HAP-1 (cell line): Measurements from ENCODE around the gene TMIGD3.
A peak's percentile ranks its signal among the peaks of the same experiment; 100 is the strongest.

ENCODE experiments used
- DNase-seq, 2 experiments: peaks; one replicate each; pipeline ENCODE4 v3.0.0-alpha.2; 2016 to 2020; ENCODE audit warnings: low spot score in 2 of 2
- H3K27me3 ChIP-seq: fragments of 250-450 bp; sonication (Bioruptor Pico); 2 replicates; pipeline ENCODE4 v1.5.1; 2020; ENCODE audit warnings: low read depth, mild to moderate bottlenecking, moderate library complexity
- H3K36me3 ChIP-seq: fragments of 250-450 bp; sonication (Bioruptor Pico); replicated peaks from 2 replicates; pipeline ENCODE4 v1.5.1; 2020; ENCODE audit warnings: mild to moderate bottlenecking
- H3K4me1 ChIP-seq: fragments of 250-450 bp; sonication (Bioruptor Pico); 2 replicates; pipeline ENCODE4 v1.5.1; 2020; ENCODE audit warnings: mild to moderate bottlenecking
- H3K4me3 ChIP-seq: fragments of 250-450 bp; sonication (Bioruptor Pico); 2 replicates; pipeline ENCODE4 v1.5.1; 2020; ENCODE audit warnings: mild to moderate bottlenecking, moderate library complexity
- H3K9me3 ChIP-seq: fragments of 250-450 bp; sonication (Bioruptor Pico); 2 replicates; pipeline ENCODE4 v1.5.1; 2020; ENCODE audit warnings: mild to moderate bottlenecking, moderate library complexity
- in situ Hi-C: fragments of 300-500 bp; cut with MboI; formaldehyde crosslinking; loops from 3 replicates; pipeline ENCODE4 v1.14.3; 2020; ENCODE audit warnings: low sequenced_read_pairs, inconsistent platforms, mixed read lengths

Gene TMIGD3

GRCh38 chr1:111499026-111499785 lies 4.2 kb downstream of the TMIGD3 start:
- H3K4me3 ChIP-seq = no peak overlapping the region
- in situ Hi-C loops = no loop called here
- no peaks in the 10 kb centered on the region for H3K4me1 ChIP-seq
- DNase-seq = no peak
- H3K27me3 ChIP-seq = no peaks in the 10 kb centered on the region; the same call in 1 of the 2 replicates
- no peaks in the 10 kb centered on the region for H3K36me3 ChIP-seq
- H3K9me3 ChIP-seq = no peaks in the 10 kb centered on the region

GRCh38 chr1:111497592-111497991 lies 5.8 kb downstream of the TMIGD3 start:
- no peak for DNase-seq
- Histone ChIP-seq H3K36me3 (no peaks in the 10 kb centered on the region), H3K4me1 (no peaks in the 10 kb centered on the region), H3K9me3 (no peaks in the 10 kb centered on the region), H3K4me3 (no peak overlapping the region), H3K27me3 (no peaks in the 10 kb centered on the region)
- in situ Hi-C loops = no loop called here

- Histone ChIP-seq H3K9me3 (no peaks in the 10 kb centered on the region), H3K4me1 (no peaks in the 10 kb centered on the region), H3K27me3 (no peaks in the 10 kb centered on the region), H3K36me3 (no peaks in the 10 kb centered on the region), H3K4me3 (no peak overlapping the region)
- no peak for DNase-seq
- in situ Hi-C loops = no loop called here
Observed at GRCh38 chr1:111496398-111496797, 7.0 kb downstream of the TMIGD3 start.

GRCh38 chr1:111491070-111491469 lies 12.4 kb downstream of the TMIGD3 start:
- Histone ChIP-seq H3K4me3 (no peak overlapping the region), H3K9me3 (no peaks in the 10 kb centered on the region), H3K27me3 (no peaks in the 10 kb centered on the region), H3K36me3 (no peaks in the 10 kb centered on the region), H3K4me1 (no peaks in the 10 kb centered on the region)
- in situ Hi-C loops = no loop called here
- no peak for DNase-seq

- H3K27me3 ChIP-seq = no peaks in the 10 kb centered on the region
- no peaks in the 10 kb centered on the region for H3K4me1 ChIP-seq
- no peak overlapping the region for H3K4me3 ChIP-seq
- no peaks in the 10 kb centered on the region for H3K9me3 ChIP-seq
- no peak for DNase-seq
- H3K36me3 ChIP-seq = no peaks in the 10 kb centered on the region
- in situ Hi-C loops = no loop called here
Observed at GRCh38 chr1:111490220-111490619, 13.2 kb downstream of the TMIGD3 start.

- H3K36me3 ChIP-seq = no peaks in the 10 kb centered on the region
- in situ Hi-C loops = no loop called here
- no peaks in the 10 kb centered on the region for H3K9me3 ChIP-seq
- no peak overlapping the region for H3K4me3 ChIP-seq
- H3K27me3 ChIP-seq = no peaks in the 10 kb centered on the region
- no peaks in the 10 kb centered on the region for H3K4me1 ChIP-seq
- DNase-seq = no peak
Observed at GRCh38 chr1:111489604-111490003, 13.8 kb downstream of the TMIGD3 start.

- Histone ChIP-seq H3K36me3 (no peaks in the 10 kb centered on the region), H3K4me3 (no peak overlapping the region), H3K4me1 (no peaks in the 10 kb centered on the region), H3K27me3 (no peaks in the 10 kb centered on the region), H3K9me3 (no peaks in the 10 kb centered on the region)
- no peak for DNase-seq
- in situ Hi-C loops = no loop called here
Observed at GRCh38 chr1:111488669-111489068, 14.8 kb downstream of the TMIGD3 start.

- H3K4me1 ChIP-seq = no peaks in the 10 kb centered on the region
- no peak for DNase-seq
- no peaks in the 10 kb centered on the region for H3K9me3 ChIP-seq
- in situ Hi-C loops = no loop called here
- no peak overlapping the region for H3K4me3 ChIP-seq
- H3K36me3 ChIP-seq = no peaks in the 10 kb centered on the region
- no peaks in the 10 kb centered on the region for H3K27me3 ChIP-seq
Observed at GRCh38 chr1:111487133-111487532, 16.3 kb downstream of the TMIGD3 start.

GRCh38 chr1:111486431-111486830 lies 17.0 kb downstream of the TMIGD3 start:
- Histone ChIP-seq H3K9me3 (no peaks in the 10 kb centered on the region), H3K36me3 (no peaks in the 10 kb centered on the region), H3K27me3 (0 out of 2 replicates have a peak, but pooled peaks cover 2% of the 10 kb centered on the region), H3K4me1 (no peaks in the 10 kb centered on the region), H3K4me3 (no peak overlapping the region)
- DNase-seq = no peak
- in situ Hi-C loops = no loop called here

- Histone ChIP-seq H3K27me3 (0 out of 2 replicates have a peak, but pooled peaks cover 2% of the 10 kb centered on the region), H3K9me3 (no peaks in the 10 kb centered on the region), H3K36me3 (no peaks in the 10 kb centered on the region), H3K4me3 (no peak overlapping the region), H3K4me1 (no peaks in the 10 kb centered on the region)
- in situ Hi-C loops = no loop called here
- no peak for DNase-seq
Observed at GRCh38 chr1:111484391-111485026, 18.9 kb downstream of the TMIGD3 start.

- H3K9me3 ChIP-seq = no peaks in the 10 kb centered on the region
- no peaks in the 10 kb centered on the region for H3K4me1 ChIP-seq
- DNase-seq = no peak
- in situ Hi-C loops = no loop called here
- H3K27me3 ChIP-seq = 0 out of 2 replicates have a peak, but pooled peaks cover 2% of the 10 kb centered on the region
- no peak overlapping the region for H3K4me3 ChIP-seq
- H3K36me3 ChIP-seq = no peaks in the 10 kb centered on the region
Observed at GRCh38 chr1:111483876-111484275, 19.6 kb downstream of the TMIGD3 start.

- H3K4me3 ChIP-seq = no peak overlapping the region
- H3K36me3 ChIP-seq = no peaks in the 10 kb centered on the region
- H3K4me1 ChIP-seq = no peaks in the 10 kb centered on the region
- no peaks in the 10 kb centered on the region for H3K9me3 ChIP-seq
- in situ Hi-C loops = no loop called here
- 0 out of 2 replicates have a peak, but pooled peaks cover 2% of the 10 kb centered on the region for H3K27me3 ChIP-seq
- no peak for DNase-seq
Observed at GRCh38 chr1:111483166-111483565, 20.3 kb downstream of the TMIGD3 start.

GRCh38 chr1:111481387-111482221 lies 21.8 kb downstream of the TMIGD3 start:
- no peak overlapping the region for H3K4me3 ChIP-seq
- 0 out of 2 replicates have a peak, but pooled peaks cover 2% of the 10 kb centered on the region for H3K27me3 ChIP-seq
- H3K36me3 ChIP-seq = no peaks in the 10 kb centered on the region
- in situ Hi-C loops = no loop called here
- no peaks in the 10 kb centered on the region for H3K4me1 ChIP-seq
- no peaks in the 10 kb centered on the region for H3K9me3 ChIP-seq
- DNase-seq = peak; percentile 8 to 63

- in situ Hi-C loops = no loop called here
Observed at GRCh38 chr1:111480674-111481073, 22.8 kb downstream of the TMIGD3 start.

More at GRCh38 chr1:111480674-111481073, 22.8 kb downstream of the TMIGD3 start:
- 0 out of 2 replicates have a peak, but pooled peaks cover 2% of the 10 kb centered on the region for H3K27me3 ChIP-seq
- no peak overlapping the region for H3K4me3 ChIP-seq
- no peaks in the 10 kb centered on the region for H3K4me1 ChIP-seq
- H3K36me3 ChIP-seq = no peaks in the 10 kb centered on the region
- no peaks in the 10 kb centered on the region for H3K9me3 ChIP-seq
- no peak for DNase-seq
